Measurements from ENCODE around the gene A3GALT2. TPM values are rescaled to one million over a fixed set of nuclear protein-coding genes. Genes with fewer than 3 reads are reported as not detected.

A3GALT2 gene
- total RNA-seq, 2 experiments from 2014 or later = not detected

- TF ChIP-seq, protein P1, sequence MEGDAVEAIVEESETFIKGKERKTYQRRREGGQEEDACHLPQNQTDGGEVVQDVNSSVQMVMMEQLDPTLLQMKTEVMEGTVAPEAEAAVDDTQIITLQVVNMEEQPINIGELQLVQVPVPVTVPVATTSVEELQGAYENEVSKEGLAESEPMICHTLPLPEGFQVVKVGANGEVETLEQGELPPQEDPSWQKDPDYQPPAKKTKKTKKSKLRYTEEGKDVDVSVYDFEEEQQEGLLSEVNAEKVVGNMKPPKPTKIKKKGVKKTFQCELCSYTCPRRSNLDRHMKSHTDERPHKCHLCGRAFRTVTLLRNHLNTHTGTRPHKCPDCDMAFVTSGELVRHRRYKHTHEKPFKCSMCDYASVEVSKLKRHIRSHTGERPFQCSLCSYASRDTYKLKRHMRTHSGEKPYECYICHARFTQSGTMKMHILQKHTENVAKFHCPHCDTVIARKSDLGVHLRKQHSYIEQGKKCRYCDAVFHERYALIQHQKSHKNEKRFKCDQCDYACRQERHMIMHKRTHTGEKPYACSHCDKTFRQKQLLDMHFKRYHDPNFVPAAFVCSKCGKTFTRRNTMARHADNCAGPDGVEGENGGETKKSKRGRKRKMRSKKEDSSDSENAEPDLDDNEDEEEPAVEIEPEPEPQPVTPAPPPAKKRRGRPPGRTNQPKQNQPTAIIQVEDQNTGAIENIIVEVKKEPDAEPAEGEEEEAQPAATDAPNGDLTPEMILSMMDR (IDR thresholded peaks at IDR 0.05) = no peak
- POLR2A ChIA-PET = no interaction called here
- no peaks in the 10 kb centered on the region for H3K36me3 Mint-ChIP-seq (ENCODE audit: low read depth)
- no peaks in the 10 kb centered on the region for H3K9me3 Mint-ChIP-seq
- no peaks in the 10 kb centered on the region for H3K4me1 Mint-ChIP-seq (ENCODE audit: low read depth)
- H3K27ac Mint-ChIP-seq = no peak overlapping the region
- CTCF ChIA-PET = interaction anchor here (1.1 kb wide), 1 partner anchor 45 kb away, joined by 4 read pairs; no protein-coding TSS in a partner anchor
- H3K4me3 Mint-ChIP-seq = no peak overlapping the region
- ATAC-seq (no peak), DNase-seq (no peak)
- intact Hi-C loops (cut with micrococcal nuclease) = no loop called here
- no peaks in the 10 kb centered on the region for H3K27me3 Mint-ChIP-seq
Measured at GRCh38 chr1:33358795-33359503, 38.1 kb upstream of the A3GALT2 start.

GRCh38 chr1:33358114-33358794 is 37.4 kb upstream of the A3GALT2 start:
- intact Hi-C loops (cut with micrococcal nuclease) = no loop called here
- ChIA-PET CTCF (interaction anchor here (1.1 kb wide), 1 partner anchor 45 kb away, joined by 4 read pairs; no protein-coding TSS in a partner anchor), POLR2A (no interaction called here)
- no peaks in the 10 kb centered on the region for H3K4me1 Mint-ChIP-seq (ENCODE audit: low read depth)
- H3K36me3 Mint-ChIP-seq (ENCODE audit: low read depth) = no peaks in the 10 kb centered on the region
- DNase-seq (no peak), ATAC-seq (no peak)
- no peaks in the 10 kb centered on the region for H3K9me3 Mint-ChIP-seq
- no peak overlapping the region for H3K27ac Mint-ChIP-seq
- H3K4me3 Mint-ChIP-seq = no peak overlapping the region
- no peaks in the 10 kb centered on the region for H3K27me3 Mint-ChIP-seq
- TF ChIP-seq, protein P1 (IDR thresholded peaks at IDR 0.05) = no peak

DNA sequence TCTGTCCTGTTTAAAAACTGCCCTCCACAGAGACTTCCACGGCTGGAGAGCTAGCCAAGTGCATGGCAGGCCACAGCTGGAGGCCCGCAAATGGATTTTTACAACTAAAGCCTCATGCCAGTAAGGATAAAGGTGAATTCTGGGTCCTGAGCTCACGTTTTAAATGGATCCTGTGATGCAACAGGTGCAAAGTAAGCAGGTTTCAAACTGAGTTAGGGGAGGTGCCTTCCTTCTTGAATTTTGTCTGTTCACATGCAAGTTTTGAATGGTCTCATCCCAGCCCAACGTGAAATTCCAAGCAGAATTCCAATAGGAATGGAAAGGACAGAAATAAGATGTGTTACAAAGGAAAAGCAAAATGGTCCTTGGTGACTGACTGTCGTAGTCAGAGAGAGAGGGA is 36.2 kb upstream of the A3GALT2 start:
- intact Hi-C loops (cut with micrococcal nuclease) = no loop called here
- no peak overlapping the region for H3K4me3 Mint-ChIP-seq
- no peak overlapping the region for H3K27ac Mint-ChIP-seq
- H3K36me3 Mint-ChIP-seq (ENCODE audit: low read depth) = no peaks in the 10 kb centered on the region
- no peaks in the 10 kb centered on the region for H3K27me3 Mint-ChIP-seq
- ATAC-seq (no peak), DNase-seq (no peak)
- ChIA-PET POLR2A (no interaction called here), CTCF (interaction anchor here (0.9 kb wide), 1 partner anchor 62 kb away, joined by 3 read pairs; no protein-coding TSS in a partner anchor)
- no peaks in the 10 kb centered on the region for H3K9me3 Mint-ChIP-seq
- TF ChIP-seq, protein P1 (IDR thresholded peaks at IDR 0.05) = no peak
- H3K4me1 Mint-ChIP-seq (ENCODE audit: low read depth) = no peaks in the 10 kb centered on the region

DNA sequence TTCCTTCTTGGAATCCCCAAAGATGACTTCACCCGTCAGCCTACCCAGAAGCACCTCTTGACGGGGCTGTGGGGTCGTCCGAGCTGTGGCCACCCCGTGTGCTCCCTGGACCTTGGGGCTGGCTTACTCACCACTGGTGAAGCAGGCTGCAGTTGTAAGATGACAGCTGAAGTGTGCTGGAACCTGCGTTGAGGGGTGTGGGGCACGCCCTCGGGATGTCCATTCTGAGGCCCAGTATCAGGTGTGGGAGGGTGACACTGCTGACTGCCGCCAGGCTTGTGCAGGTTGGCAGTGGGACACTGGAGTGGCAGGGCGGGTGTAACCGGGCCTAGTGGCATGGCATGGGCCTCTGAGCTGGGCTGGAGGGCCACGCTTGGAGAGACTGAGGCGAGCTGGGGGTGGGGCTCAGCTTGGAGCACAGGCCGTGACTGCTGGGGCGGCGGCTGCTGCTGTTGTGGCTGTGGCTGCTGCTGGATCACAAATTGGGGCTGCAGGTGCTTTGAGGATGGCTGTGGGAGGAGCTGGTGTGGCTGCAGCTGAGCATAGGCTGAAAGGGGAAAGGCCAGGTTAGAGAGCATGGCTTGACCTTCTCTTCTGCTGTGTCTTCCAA is 33.9 kb upstream of the A3GALT2 start:
- Mint-ChIP-seq H3K4me1 (ENCODE audit: low read depth) (peaks cover 11% of the 10 kb centered on the region), H3K27ac (no peak overlapping the region), H3K4me3 (no peak overlapping the region), H3K36me3 (ENCODE audit: low read depth) (peaks cover 6% of the 10 kb centered on the region), H3K9me3 (no peaks in the 10 kb centered on the region), H3K27me3 (no peaks in the 10 kb centered on the region)
- ATAC-seq (no peak), DNase-seq (no peak)
- CTCF ChIA-PET = no interaction called here
- TF ChIP-seq, protein P1 (IDR thresholded peaks at IDR 0.05) = no peak
- intact Hi-C loops (cut with micrococcal nuclease) = no loop called here
- POLR2A ChIA-PET = no interaction called here

DNA sequence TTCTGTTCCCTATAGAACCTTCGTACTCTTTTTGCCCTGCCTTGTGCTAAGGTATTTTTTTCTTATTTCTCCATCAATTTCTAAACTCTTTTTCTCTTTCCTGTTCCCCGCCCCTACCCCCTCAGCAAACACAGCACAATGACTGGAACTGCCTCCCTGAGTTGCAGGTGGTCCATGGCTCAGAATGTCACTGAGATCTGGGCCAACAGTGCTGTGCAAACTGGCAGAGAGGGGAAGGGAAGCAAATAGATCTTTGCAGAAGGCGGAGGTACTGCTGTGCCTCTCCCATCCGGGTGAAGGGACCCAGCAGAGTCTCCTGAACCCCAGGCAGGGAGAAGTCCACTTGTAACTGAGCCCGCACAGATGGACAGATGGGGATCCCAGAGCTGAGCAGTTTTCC is 32.6 kb upstream of the A3GALT2 start:
- intact Hi-C loops (cut with micrococcal nuclease) = no loop called here
- Mint-ChIP-seq H3K4me3 (no peak overlapping the region), H3K27ac (no peak overlapping the region), H3K4me1 (ENCODE audit: low read depth) (peaks cover 12% of the 10 kb centered on the region), H3K36me3 (ENCODE audit: low read depth) (peaks cover 7% of the 10 kb centered on the region), H3K27me3 (no peaks in the 10 kb centered on the region), H3K9me3 (no peaks in the 10 kb centered on the region)
- TF ChIP-seq, protein P1 (IDR thresholded peaks at IDR 0.05) = no peak
- ATAC-seq = no peak
- ChIA-PET CTCF (no interaction called here), POLR2A (no interaction called here)
- no peak for DNase-seq

Measured in activated CD8-positive, alpha-beta T cell treated with anti-CD3 and anti-CD28 coated beads for 36 hours (primary cell).